SW480 (cell line): ENCODE data around the gene PASK.
"Not testable (repeated sequence)": the region's sequence is repeated elsewhere in the genome, so short reads cannot be mapped to it uniquely, and the experiment has no call there.

ENCODE experiments used
- DNase-seq: peaks from one replicate; pipeline ENCODE4 v3.0.0-alpha.2; 2016; ENCODE audit warnings: low spot score

Gene PASK

DNA sequence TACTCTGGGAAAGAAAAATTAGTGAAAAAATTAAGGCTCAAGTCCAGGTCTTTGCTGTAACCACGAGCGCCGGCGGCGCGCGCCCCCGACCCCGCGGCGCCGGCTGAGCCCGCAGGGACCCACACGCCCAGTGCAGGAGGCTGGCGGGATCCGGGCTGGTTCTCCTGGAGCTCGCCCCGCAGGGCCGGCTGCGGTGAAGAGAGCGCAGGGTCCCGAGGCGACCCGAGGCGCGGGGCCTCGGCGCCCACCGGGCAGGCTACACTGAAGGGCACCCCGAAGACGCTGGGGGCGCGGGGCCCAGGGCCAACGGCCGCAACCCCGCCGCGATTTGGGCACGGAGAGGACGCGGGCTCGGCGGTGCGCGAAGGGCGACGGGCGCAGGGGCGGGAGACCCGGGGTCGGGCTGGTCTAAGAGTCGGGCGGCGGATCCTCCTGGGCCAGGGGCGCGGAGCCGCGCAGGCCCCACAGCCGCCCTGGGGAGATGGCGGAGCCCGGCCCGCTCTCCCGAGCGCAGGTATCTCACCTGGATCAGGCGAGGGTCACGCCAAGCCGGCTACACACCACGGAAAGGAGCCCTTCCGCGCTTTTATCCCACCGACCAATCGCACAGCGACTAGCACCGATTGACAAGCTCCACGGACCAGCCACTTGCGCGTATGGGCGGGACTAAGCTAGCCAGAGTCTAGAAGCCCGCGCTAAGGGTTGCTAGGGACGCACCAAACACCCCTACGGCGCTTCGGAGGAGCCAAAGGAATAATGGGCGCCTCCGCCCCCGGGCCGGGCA, at the start of gene PASK:
Gene PASK, minus strand, starts transcription at position 582 of the 784 bp plus-strand sequence. CDS start 6,440 bp downstream, outside the sequence.
- DNase-seq = peak; percentile 96

DNA sequence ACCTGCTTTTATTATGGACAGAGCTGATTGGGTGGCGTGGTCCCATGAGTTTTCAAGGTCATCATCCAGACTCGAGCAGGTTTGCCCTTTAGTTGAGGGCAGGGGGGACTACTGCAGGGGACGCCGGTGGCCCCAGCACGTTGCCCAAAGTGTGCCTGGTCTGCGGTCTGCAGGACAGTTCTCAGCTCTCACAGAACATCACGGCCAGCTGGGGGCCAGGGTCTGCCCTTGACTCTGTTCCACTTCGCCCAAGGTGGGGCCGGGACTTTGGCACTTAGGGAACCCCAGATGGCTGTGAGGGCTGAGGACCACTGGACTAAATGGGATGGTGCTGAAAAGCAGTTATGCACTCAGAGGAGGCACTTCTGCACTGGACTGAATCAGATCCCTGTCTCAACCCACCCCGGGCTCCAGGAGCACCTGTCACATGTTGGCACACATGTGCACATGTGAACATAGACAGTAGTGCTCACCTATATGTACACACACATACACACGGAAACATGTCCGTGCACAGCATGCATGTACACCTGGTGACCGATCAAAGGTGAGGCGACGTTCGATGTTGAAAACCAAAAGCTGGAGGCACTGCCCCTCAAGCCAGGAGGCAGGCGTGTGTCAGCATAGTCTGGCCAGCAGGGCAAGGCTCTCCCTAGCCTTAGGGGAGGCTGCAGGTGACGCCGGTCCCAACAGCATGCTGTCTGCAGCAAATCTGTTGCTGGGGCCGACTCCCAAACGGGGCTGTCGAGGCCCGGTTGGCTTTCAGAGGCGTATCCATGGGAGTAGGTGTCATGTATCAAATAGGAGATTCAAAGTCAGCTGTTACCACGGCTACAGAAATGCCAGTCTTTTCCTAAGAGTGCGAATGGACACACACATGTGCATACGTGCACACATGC, 49.4 kb upstream of the PASK start:
- DNase-seq = no peak

- no peak for DNase-seq
Observed at GRCh38 chr2:241197947-241198346, 48.7 kb upstream of the PASK start.

DNA sequence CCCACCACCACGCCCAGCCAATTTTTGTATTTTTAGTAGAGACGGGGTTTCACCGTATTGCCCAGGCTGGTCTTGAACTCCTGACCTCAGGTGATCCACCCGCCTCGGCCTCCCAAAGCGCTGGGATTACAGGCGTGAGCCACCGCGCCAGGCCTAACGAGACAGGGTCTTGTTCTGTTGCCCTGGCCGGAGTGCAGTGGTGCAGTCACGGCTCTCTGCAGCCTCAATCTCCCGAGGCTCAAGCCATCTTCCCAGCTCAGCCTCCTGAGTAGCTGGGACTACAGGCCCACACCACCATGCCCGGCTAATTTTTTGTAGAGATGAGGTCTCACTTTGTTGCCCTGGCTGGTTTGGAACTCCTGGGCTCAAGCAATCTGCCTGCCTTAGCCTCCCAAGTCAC, 48.0 kb upstream of the PASK start:
- DNase-seq = not testable (repeated sequence)

DNA sequence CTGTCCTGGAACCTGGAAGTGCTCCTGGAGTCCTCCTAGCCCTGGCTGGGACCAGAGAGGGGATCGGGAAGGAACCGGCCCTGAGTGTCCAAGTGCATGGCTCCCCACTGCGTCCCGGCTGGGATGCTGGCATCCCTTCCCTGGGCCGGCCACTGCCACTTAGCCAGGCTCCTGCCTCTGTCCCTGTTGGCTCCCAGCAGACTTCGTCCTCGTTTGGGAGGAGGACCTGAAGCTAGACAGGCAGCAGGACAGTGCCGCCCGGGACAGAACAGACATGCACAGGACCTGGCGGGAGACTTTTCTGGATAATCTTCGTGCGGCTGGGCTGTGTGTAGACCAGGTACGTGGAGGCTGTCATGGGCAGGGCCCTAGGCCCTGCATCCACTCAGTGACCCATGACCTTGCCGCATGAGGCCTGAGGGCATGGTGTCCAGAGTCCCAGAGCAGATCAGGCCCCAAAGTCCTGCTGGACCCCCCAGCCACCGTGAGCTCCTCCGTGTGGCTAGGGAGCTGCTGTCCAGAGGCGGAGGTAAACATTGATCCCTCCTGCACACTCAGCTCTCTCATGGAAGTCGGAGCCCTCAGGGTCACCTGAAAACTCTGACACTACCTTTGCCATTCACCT, 46.3 kb upstream of the PASK start:
- DNase-seq = no peak

GRCh38 chr2:241194811-241195210, 45.5 kb upstream of the PASK start:
- no peak for DNase-seq

DNA sequence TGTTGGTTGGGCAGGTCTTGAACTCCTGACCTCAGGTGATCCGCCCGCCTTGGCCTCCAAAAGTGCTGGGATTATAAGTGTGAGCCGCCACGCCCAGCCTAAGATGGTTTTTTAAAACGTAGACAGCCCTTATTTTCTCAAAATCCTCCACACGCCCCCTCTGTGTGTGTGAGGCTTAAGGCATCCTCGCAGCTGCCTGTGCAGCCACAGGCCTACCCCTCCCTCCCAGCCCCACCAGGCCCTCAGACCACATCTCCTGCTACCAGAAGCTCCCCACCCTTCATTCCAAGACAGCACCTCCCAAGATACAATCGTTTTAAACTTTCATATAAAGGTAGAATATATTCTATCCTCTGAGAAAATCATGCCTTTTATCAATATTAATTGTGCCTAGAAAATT, 44.0 kb upstream of the PASK start:
- DNase-seq = no peak

DNA sequence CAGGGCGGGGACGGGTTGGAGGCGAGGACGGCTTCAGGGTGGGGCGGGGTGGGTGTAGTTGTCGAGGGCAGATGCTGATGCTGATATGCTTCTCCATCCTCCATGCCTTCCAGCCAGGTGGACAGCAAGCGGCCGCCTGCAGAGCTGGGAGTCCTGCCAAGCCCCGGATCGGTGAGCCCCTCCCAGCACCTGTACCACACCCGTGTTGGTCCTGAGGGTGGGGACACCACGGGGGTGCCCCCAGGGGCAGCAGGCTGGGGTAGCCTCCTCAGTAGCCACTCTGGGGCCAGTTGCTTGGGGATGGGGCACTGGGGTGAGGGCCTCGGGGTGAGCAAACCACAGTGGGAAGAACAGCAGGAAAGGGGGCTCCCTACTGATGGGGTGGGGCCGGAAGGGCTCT, 41.8 kb upstream of the PASK start:
- DNase-seq = no peak

- DNase-seq = no peak
Observed at GRCh38 chr2:241190291-241190981, 41.2 kb upstream of the PASK start.

- DNase-seq = no peak
Observed at GRCh38 chr2:241189856-241190201, 40.6 kb upstream of the PASK start.

GRCh38 chr2:241189093-241189855, 40.0 kb upstream of the PASK start:
- no peak for DNase-seq

DNA sequence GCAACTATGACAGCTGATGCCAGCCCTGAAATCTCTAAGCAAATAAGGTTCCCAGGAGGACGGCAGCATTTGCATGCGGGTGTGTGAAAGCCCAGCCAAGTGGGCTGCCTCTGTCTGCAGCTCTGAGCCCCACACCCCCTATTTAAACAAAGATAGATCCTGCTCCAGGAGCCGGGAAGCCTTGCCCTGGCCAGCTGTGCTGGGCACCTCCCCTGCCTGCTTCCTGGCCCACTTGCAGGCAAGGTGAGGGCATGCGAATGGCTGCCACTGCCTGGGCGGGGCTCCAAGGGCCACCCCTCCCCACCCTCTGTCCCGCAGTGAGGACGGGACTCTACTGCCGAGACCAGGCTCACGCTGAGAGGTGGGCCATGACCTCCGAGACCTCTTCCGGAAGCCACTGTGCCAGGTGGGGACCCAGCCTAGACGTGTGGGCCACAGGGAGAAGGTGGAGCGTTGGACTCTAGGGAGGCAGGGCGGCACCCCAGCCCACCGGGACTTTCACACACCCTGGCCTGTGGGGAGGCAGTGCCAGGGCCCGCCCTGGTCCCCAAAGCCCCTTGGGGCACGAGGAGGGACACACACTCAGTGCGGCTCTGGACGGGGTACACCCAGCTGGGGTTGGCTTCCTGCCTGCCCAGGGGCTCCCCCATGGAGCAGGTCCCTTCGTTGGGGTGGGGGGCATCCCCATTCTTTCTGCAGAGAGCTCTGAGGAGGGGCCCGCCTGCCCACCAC, 39.3 kb upstream of the PASK start, which contains the start of gene ANO7:
Gene ANO7, plus strand, starts transcription at position 317 of the 732 bp plus-strand sequence. CDS start 1,387 bp downstream, outside the sequence.
- DNase-seq = no peak

- no peak for DNase-seq
Observed at GRCh38 chr2:241187918-241188234, 38.6 kb upstream of the PASK start.

GRCh38 chr2:241187101-241187917, 38.0 kb upstream of the PASK start:
- DNase-seq = no peak

- DNase-seq = no peak
Observed at GRCh38 chr2:241185961-241186360, 36.7 kb upstream of the PASK start.

DNA sequence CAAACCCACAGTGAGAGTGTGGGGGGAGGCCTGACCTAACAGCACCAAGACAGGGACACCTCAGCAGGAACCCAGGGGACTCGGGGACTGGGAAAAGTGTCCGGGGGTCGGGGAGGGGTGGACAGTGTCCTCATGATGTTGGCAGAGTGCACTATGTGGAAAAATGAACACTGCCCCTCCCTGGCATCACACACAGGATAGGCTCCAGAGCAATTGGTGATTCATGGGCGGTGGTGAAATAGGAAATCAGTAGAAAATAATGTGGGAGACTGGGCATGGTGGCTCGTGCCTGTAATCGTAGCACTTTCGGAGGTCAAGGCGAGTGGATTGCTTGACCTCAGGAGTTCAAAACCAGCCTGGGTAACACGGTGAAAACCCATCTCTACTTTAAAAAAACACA, 35.6 kb upstream of the PASK start:
- DNase-seq = no peak

- DNase-seq = no peak
Observed at GRCh38 chr2:241183221-241183620, 33.9 kb upstream of the PASK start.

- no peak for DNase-seq
Observed at GRCh38 chr2:241182531-241183133, 33.4 kb upstream of the PASK start.

GRCh38 chr2:241182126-241182525, 32.9 kb upstream of the PASK start:
- DNase-seq = no peak
